LNCAP (cell line): Measurements from ENCODE around the gene HOXD10.

Experiments used
- CTCF ChIP-seq: fragments of 450-650 bp; IDR thresholded peaks from 2 replicates; pipeline ENCODE4 v1.5.1; 2017; ENCODE audit warnings: mild to moderate bottlenecking

HOXD10 gene

GRCh38 chr2:176117162-176117822, 714 bp downstream of the HOXD10 start:
- no peak for TF ChIP-seq CTCF

- no peak for TF ChIP-seq CTCF
Observed at GRCh38 chr2:176117823-176118371, 1.3 kb downstream of the HOXD10 start.

- TF ChIP-seq CTCF, result peak; percentile 59
Observed at GRCh38 chr2:176118601-176119339, 2.2 kb downstream of the HOXD10 start.

- no peak for TF ChIP-seq CTCF
Observed at GRCh38 chr2:176120364-176121189, 4.0 kb downstream of the HOXD10 start.

GRCh38 chr2:176121190-176122051, 4.8 kb downstream of the HOXD10 start:
- no peak for TF ChIP-seq CTCF

- TF ChIP-seq CTCF, result no peak
Observed at GRCh38 chr2:176122052-176122682, 5.6 kb downstream of the HOXD10 start.
